SK-N-MC (cell line): Measurements from ENCODE around the gene ZNF267.

Experiments used
- EZH2 ChIP-seq: fragments of 200-600 bp; sonication (generic); IDR thresholded peaks from one replicate; pipeline ENCODE4 v1.6.1; 2017; ENCODE audit warnings: antibody characterized with exemption
- FOXP2 ChIP-seq: optimal IDR thresholded peaks from 2 replicates; pipeline ENCODE3; 2011; ENCODE audit warnings: mild to moderate bottlenecking, moderate library complexity; ENCODE audit not compliant: insufficient read depth; ENCODE audit errors: extremely low read length, control extremely low read depth
- POLR2AphosphoS5 ChIP-seq: IDR thresholded peaks from 2 replicates; pipeline ENCODE4 v1.6.1; 2012; ENCODE audit warnings: mild to moderate bottlenecking, low read depth, low read length, borderline replicate concordance

DNA sequence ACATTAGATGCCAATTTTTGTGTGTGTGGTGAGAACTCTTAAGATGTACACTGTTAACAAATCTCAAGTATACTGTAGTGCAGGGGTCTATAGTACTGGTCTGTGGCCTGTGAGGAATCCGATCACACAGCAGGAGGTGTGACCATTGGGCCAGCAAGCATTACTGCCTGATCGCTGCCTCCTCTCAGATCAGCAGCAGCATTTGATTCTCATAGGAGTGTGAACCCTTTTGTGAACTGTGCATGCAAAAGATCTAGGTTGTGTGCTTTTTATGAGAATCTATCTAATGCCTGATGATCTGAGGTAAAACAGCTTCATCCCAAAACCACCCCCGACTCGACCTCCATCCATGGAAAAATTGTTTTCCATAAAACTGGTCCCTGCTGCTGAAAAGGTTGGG is 12.6 kb downstream of the ZNF267 start:
- TF ChIP-seq POLR2AphosphoS5 (no peak), EZH2 (no peak), FOXP2 (no peak)
